DMS53 treated with DMSO at 0.1 percent for 48 hours (cell line): ENCODE data around the gene HSPA14.
"Not testable (repeated sequence)": the region's sequence is repeated elsewhere in the genome, so short reads cannot be mapped to it uniquely, and the experiment has no call there.

Experiments used
- DNase-seq: peaks from one replicate; lab custom pipeline; 2025; ENCODE audit not compliant: unreplicated experiment; lab: John Stamatoyannopoulos, UW

Gene HSPA14

DNA sequence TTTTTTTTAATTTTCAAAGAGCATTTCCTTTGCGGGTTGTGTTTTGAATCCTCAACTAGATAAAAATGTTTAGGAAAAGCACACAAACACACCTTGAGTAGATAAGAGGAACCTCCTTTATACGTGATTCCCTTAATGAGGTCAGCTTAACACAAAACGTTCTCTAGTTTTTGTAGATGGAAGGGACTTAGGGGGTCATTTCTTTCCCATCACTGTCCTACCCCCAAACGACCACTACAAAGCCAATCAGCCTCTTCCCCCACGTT is 41.8 kb downstream of the HSPA14 start:
- no peak for DNase-seq

DNA sequence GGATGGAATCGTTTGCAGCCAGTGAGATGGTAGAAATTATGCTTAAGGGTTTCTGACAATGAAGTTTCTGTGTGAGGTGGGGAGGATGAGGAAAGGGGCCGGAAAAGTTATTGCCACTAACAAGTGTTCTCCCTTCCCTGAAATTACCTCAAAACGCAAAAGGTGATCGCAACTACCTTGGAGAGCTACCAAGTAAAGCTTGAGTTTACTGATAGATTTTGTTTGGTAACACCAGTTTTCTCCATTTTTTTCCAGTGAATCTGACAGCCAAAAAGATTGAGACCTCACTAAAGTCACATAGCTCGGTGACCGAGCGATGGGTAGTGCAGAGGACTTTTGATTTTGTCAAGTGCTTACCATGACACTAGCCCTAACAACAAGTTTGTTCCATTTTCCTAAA is 42.1 kb downstream of the HSPA14 start:
- no peak for DNase-seq

- DNase-seq = no peak
These were observed 46.0 kb downstream of the HSPA14 start for GRCh38 chr10:14884082-14884481.

DNA sequence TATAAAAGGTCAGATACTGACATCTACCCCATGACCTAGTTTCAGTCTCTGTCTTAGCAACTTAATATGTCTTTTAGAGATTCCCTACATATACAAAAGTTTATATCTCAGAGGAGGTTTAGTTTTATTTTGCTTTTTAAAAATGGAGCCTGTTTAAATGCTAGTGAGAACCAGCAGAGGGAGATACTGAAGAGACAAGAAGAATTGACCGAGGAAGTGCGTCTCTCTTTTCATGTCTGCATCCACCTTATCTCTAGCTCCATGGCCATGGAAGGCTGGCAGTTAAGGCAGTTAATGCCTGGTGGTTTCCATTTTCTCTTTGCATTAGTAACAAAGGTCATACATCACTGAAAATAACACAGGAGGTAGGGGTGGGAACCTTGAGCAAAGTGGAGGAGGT is 51.2 kb downstream of the HSPA14 start:
- DNase-seq = no peak

GRCh38 chr10:14891151-14891550 is 53.0 kb downstream of the HSPA14 start:
- no peak for DNase-seq

- DNase-seq = peak; percentile 11
These were observed 66.2 kb downstream of the HSPA14 start for GRCh38 chr10:14904316-14904732.

DNA sequence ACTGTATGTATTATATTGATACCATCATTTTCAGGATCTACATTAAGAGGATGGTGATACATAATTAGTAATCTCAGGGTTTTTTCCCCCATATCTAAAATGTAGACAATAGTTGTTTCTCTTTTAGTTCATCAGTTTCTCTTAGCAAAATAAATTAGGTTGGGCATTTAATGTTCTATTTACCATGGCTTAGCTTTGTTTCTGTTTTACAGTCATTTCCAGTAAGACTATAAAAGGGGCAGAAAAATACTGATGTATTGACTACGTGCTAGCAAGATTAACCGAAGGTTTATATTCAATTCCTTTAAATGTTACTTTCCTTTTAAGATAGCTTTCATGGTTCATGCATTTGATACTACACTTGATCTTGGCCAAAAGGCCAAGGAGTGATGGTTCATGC is 66.8 kb downstream of the HSPA14 start:
- no peak for DNase-seq

DNA sequence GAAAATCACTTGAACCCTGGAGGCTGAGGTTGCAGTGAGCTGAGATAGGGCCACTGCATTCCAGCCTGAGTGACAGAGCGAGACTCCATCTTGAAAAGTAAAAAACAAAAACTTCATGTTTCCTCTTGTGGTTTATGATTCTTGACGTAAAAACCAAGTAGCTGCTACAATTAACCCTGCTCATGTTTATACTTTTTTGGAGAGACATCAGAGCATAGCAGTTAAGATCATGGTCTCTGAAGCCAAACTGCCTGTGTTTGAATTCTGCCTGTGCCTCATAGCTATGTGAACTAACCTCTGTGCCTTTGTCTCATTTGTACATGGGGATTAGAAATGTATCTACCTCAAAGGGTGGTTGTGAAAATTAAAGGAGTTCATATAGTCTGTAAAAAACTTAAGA is 67.8 kb downstream of the HSPA14 start:
- DNase-seq = no peak

GRCh38 chr10:14906765-14907164 is 68.7 kb downstream of the HSPA14 start:
- no peak for DNase-seq

GRCh38 chr10:14907591-14907990 is 69.5 kb downstream of the HSPA14 start:
- not testable (repeated sequence) for DNase-seq

- no peak for DNase-seq
These were observed 71.0 kb downstream of the HSPA14 start for GRCh38 chr10:14909101-14909500.

- no peak for DNase-seq
These were observed 72.8 kb downstream of the HSPA14 start for GRCh38 chr10:14910953-14911352.

GRCh38 chr10:14911801-14912200 is 73.7 kb downstream of the HSPA14 start:
- DNase-seq = no peak

DNA sequence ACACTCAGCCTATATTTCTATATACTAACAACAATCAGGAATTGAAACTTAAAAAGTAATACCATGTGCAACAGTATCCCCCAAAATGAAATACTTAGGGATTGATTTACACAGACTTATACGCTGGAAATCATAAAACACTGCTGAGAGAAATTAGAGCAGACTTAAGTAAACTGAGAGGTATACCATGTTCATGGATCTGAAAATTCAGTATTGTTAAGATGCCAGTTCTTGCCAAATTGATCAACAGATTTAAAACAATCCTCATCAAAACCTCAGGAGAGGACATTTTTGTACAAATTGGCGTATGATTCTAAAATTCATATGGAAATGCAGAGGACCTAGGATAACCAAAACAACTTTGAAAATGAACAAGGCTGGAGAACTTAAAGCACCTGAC is 78.5 kb downstream of the HSPA14 start:
- no peak for DNase-seq

DNA sequence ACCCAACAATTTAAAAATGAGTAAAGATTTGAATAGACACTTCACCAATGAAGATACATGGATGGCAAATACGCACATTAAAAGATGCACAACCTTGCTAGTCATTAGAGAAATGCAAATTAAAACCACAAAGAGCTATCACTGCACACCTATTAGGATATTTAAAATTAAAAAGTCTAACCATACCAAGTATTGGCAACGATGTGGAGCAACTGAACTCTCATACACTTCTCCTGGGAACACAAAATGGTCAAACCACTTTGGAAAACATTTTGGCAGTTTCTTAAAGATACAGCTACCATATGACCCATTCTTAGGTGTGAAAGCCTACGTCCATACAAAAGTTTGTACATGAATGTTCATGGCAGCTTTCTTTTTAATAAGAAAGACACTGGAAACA is 79.7 kb downstream of the HSPA14 start:
- DNase-seq = no peak

DNA sequence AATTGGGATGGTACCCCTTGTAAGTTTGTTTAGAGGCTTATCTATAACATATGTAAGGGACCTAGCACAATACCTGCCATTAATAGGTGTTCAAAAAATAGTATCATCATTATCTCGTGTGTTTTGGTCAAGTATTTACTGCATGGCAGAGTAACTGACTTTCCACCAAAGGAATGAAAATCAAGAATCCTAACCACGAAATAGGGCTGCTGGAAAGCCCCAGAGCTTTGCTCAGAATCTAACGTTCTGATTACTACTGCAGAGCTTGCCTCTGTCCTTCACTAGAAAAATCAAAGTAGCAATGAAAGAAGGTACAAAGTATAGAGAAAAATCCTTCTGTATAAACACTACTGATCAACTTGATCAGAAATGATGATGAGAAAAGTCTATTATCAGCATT is 80.9 kb downstream of the HSPA14 start:
- no peak for DNase-seq
